Measurements from ENCODE around the gene DNER. TPM values are rescaled to one million over a fixed set of nuclear protein-coding genes. Genes with fewer than 3 reads are reported as not detected.
"Not testable (repeated sequence)": the region's sequence is repeated elsewhere in the genome, so short reads cannot be mapped to it uniquely, and the experiment has no call there.

Gene DNER
- total RNA-seq, 2 donors from 2014 or later: 0.11 to 0.18 TPM

- Mint-ChIP-seq H3K36me3 (ENCODE audit: low read depth) (no peaks in the 10 kb centered on the region), H3K4me3 (no peak overlapping the region), H3K27me3 (ENCODE audit: insufficient read depth) (no peaks in the 10 kb centered on the region), H3K27ac (no peak overlapping the region), H3K4me1 (no peaks in the 10 kb centered on the region), H3K9me3 (no peaks in the 10 kb centered on the region)
- no peak overlapping the region for H3K4me3 ChIP-seq (ENCODE audit: low read length)
- TF ChIP-seq CTCF (conservative IDR thresholded peaks at IDR 0.05): no peak
- no peak for DNase-seq
- H3K4me1 ChIP-seq (ENCODE audit: control insufficient read depth, insufficient read depth, low read length): no peaks in the 10 kb centered on the region
- H3K36me3 ChIP-seq (ENCODE audit: control insufficient read depth, insufficient read depth, low read length): no peaks in the 10 kb centered on the region
- no peaks in the 10 kb centered on the region for H3K9me3 ChIP-seq (ENCODE audit: control insufficient read depth, low read length)
- H3K9ac ChIP-seq (ENCODE audit: extremely low read depth, low read length, poor library complexity, severe bottlenecking): no peak overlapping the region
- H3K27ac ChIP-seq (ENCODE audit: low read depth, low read length): no peak overlapping the region
- WGBS, 2 experiments (ENCODE audit: insufficient coverage in 1 of 2, insufficient read length in 1 of 2): 84 to 85% methylated on average over 7 of the region's 7 CpGs
- H3K27me3 ChIP-seq (ENCODE audit: control insufficient read depth, insufficient read depth, low read length, poor library complexity, severe bottlenecking): no peaks in the 10 kb centered on the region
These were observed 11.6 kb upstream of the DNER start for GRCh38 chr2:229725716-229726574.

DNA sequence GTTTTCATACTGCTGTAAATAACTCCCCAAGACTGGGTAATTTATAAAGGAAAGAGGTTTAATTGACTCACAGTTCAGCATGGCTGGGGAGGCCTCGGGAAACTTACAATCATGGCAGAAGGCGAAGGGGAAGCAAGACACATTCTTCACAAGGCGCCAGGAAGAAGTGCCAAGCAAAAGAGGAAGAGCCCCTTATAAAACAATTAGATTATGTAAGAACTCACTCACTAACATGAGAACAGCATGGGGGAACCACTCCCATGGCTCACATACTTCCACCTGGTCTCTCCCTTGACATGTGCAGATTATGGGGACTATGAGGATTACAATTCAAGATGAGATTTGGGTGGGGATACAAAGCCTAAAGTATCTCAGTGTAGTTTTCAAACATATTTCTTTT, 8.8 kb upstream of the DNER start:
- H3K27me3 Mint-ChIP-seq (ENCODE audit: insufficient read depth); H3K4me1 ChIP-seq (ENCODE audit: control insufficient read depth, insufficient read depth, low read length); H3K9ac ChIP-seq (ENCODE audit: extremely low read depth, low read length, poor library complexity, severe bottlenecking); H3K27ac Mint-ChIP-seq; DNase-seq; H3K27ac ChIP-seq (ENCODE audit: low read depth, low read length); H3K9me3 Mint-ChIP-seq; H3K4me3 ChIP-seq (ENCODE audit: low read length); H3K36me3 Mint-ChIP-seq (ENCODE audit: low read depth); H3K27me3 ChIP-seq (ENCODE audit: control insufficient read depth, insufficient read depth, low read length, poor library complexity, severe bottlenecking); H3K9me3 ChIP-seq (ENCODE audit: control insufficient read depth, low read length); H3K4me1 Mint-ChIP-seq; H3K4me3 Mint-ChIP-seq; H3K36me3 ChIP-seq (ENCODE audit: control insufficient read depth, insufficient read depth, low read length): not testable (repeated sequence)
- 82 to 97% methylated on average over 2 to 3 of the region's 3 CpGs for WGBS, 2 experiments (ENCODE audit: insufficient coverage in 1 of 2, insufficient read length in 1 of 2)

- TF ChIP-seq CTCF (conservative IDR thresholded peaks at IDR 0.05): no peak
- H3K27ac ChIP-seq (ENCODE audit: low read depth, low read length): no peak overlapping the region
- H3K9me3 Mint-ChIP-seq: no peaks in the 10 kb centered on the region
- H3K4me3 ChIP-seq (ENCODE audit: low read length): no peak overlapping the region
- no peak overlapping the region for H3K9ac ChIP-seq (ENCODE audit: extremely low read depth, low read length, poor library complexity, severe bottlenecking)
- no peaks in the 10 kb centered on the region for H3K4me1 ChIP-seq (ENCODE audit: control insufficient read depth, insufficient read depth, low read length)
- no peak overlapping the region for H3K4me3 Mint-ChIP-seq
- no peaks in the 10 kb centered on the region for H3K9me3 ChIP-seq (ENCODE audit: control insufficient read depth, low read length)
- no peaks in the 10 kb centered on the region for H3K36me3 Mint-ChIP-seq (ENCODE audit: low read depth)
- DNase-seq: no peak
- H3K27ac Mint-ChIP-seq: no peak overlapping the region
- no peaks in the 10 kb centered on the region for H3K36me3 ChIP-seq (ENCODE audit: control insufficient read depth, insufficient read depth, low read length)
- peaks cover 39% of the 10 kb centered on the region for H3K27me3 ChIP-seq (ENCODE audit: control insufficient read depth, insufficient read depth, low read length, poor library complexity, severe bottlenecking)
- H3K27me3 Mint-ChIP-seq (ENCODE audit: insufficient read depth): peaks cover 39% of the 10 kb centered on the region
- H3K4me1 Mint-ChIP-seq: peaks cover 6% of the 10 kb centered on the region
- WGBS, 2 experiments (ENCODE audit: insufficient coverage in 1 of 2, insufficient read length in 1 of 2): 62% methylated on average over 3 of the region's 3 CpGs; no CpG with 5 or more reads in 1 of the 2 experiments
These were observed 5.7 kb upstream of the DNER start for GRCh38 chr2:229719926-229720647.
